Kidney tubule cell (primary cell): ENCODE results near the gene SLC17A7.

ENCODE experiments used
- DNase-seq: peaks from one replicate; pipeline ENCODE4 v3.0.0-alpha.2; 2018; ENCODE audit warnings: low spot score

Gene SLC17A7

DNA sequence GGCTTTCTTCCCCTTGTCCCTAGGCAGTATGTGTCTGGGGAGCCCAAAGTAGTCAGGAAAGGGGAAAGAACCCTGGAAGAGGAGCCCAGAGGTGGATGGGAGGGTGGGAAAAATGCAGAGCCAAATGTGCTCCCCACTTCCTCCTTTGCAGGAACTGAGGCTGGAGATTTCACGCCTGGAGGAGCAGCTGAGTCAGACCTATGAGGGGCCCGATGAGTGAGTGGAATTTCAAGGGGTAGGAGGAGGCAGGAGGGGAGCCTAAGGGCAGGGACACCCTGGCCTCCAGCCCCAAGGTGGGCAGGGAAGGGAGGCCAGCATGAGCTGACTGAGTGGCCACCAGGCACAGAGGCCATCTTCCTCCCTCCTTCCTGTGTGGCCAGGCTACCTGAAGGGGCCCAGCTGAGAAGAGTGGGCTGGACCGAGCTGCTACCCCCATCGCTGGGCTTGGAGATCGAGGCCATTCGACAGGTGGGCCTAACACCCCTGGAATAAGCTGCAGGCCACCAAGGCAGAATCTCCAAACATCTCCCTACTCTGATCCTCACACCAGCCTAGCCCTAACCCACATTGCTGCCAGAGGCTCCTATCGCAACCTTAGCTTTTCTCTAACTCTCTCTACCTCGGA lies 32.4 kb downstream of the SLC17A7 start:
- peak; percentile 85 for DNase-seq

DNA sequence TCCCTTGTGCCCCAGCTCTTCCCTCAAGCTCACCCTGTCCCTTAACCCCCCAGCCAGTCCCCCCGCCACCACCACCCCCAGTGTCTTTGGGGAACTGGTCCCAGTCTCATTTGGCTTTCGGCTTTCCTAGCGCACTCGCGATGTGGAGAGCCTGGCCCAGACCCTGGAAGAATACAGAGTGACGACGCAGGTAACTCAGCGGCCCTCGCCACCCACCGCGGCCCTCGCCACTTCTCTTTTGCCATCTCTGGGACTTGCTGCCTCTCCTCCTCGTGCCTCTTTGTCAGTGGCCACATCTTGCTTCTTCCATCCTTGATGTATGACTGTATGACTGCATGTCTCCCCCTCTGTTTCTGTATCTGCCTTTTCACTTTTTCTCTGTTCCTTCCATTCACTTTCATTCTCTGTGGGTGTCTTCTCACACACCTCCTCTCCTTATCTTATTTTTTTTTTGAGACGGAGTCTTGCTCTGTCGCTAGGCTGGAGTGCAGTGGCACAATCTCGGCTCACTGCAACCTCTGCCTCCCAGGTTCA lies 33.8 kb downstream of the SLC17A7 start:
- no peak for DNase-seq

- no peak for DNase-seq
These were observed 34.2 kb downstream of the SLC17A7 start for GRCh38 chr19:49407079-49407478.

- peak; percentile 43 for DNase-seq
These were observed 37.7 kb downstream of the SLC17A7 start for GRCh38 chr19:49403404-49404187.

DNA sequence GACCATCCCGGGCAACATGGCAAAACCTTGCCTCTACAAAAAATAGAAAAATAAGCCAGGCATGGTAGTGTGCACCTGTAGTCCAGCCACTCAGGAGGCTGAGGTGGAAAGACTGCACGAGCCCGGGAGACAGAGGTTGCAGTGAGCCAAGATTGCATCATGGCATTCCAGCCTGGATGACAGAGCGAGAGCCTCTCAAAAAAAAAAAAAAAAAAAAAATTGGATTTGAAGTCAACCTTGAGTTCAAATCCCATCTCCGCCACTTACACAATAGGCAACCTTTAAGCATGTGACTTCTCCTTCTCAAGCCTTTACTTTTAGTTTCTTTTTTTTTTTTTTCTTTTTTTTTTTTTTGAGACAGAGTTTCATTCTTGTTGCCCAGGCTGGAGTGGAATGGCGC lies 41.3 kb downstream of the SLC17A7 start:
- peak; percentile 20 for DNase-seq

- DNase-seq, result no peak
These were observed 42.4 kb downstream of the SLC17A7 start for GRCh38 chr19:49398931-49399330.

- DNase-seq, result no peak
These were observed 43.2 kb downstream of the SLC17A7 start for GRCh38 chr19:49398001-49398615.

- DNase-seq, result no peak
These were observed 44.4 kb downstream of the SLC17A7 start for GRCh38 chr19:49396738-49397505.

DNA sequence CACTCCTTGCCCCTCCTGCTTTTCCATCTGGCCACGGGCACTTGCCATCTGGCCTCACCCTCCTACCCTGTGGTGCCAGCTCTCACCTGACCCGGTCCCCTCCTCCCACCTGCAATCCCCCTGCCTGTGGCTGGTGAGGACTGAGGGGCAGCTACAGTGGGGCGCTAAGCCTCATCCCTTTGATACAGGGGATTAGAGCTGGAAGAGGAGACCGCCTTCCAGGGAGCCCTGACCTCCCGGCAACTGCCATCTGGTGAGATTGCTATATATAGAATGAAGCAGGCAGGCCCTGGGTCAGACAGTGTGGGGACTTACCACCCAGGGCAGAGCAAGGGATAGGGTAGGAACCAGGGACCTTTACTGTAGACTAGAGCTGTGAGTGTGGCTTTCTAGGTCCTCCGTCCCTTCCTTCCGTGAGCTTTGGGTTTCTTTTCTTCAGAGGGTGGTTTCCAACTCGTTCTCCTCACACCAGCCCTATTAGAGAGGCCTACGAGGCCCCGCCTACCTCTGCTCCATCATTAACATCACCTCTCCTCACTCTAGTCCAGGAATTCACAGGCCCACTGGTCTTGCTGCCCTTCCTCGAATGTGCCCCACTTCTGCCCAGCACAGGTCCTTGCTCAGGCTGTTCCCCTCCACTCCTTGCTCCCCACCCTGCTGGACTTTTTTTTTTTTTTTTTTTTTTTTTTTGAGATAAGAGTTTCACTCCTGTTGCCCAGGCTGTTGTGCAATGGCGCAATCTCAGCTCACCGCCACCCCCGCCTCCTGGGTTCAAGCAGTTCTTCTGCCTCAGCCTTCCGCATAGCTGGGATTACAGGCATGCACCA lies 45.5 kb downstream of the SLC17A7 start:
- no peak for DNase-seq

GRCh38 chr19:49393881-49394280 lies 47.4 kb downstream of the SLC17A7 start:
- no peak for DNase-seq

DNA sequence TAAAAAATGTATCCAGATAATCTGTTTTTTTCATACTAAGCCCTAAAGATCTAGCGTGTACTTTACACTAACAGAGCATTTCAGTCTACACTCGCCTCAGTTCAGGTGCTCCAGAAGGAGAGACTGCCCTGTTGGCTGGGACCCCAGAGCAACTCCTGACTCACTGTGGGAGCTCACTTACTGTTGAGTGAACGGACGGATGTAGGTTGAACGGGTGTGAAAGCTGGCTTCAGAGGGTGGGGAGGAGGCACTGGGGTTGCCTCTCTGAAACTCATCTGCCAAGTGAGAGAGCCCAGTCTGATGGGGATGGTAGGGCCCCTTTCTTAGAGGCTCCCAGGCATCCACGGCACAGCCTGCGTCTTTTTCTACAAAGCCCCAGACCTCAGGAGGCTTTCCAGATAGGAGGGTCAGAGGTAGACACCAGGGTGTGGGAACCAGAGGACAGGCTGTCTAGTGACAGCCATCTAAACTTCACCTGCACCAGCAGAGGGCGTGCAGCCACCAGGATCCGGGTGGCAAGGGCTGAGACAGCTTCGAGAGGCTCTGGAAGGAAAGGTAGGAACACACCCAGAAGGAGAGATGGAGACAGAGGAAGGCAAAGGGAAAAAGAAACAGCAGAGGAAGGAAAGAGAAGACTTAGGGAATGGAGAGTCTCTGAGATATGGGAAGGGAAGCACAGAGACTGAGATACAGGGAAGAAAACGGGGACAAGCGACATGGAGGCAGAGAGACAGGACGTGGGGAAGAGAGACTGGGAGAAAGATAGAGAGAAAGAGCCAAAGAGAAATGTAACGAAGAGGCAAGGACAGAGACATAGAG lies 49.5 kb downstream of the SLC17A7 start:
- DNase-seq, result peak; percentile 79

DNA sequence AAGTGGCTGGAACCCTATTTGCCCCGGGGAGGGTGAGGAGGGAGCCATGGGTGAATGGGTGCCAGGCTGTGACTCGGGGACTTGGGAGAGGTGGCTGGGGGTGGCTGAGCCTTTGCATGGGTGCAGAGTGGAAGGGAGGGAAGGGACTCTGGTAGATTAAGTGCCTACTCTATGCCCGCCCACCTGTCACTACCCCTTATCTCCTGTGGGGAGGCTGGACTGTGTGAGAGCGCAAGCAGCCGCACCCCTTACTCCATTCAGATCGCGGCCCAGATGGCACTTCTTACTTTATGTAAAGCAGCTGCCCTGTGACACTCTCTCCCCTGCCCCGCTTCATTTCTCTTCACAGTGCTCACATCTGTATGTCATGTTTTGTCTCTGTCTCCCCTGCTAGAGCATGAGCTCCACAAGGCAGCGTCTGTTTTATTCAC lies 50.4 kb downstream of the SLC17A7 start:
- no peak for DNase-seq

DNA sequence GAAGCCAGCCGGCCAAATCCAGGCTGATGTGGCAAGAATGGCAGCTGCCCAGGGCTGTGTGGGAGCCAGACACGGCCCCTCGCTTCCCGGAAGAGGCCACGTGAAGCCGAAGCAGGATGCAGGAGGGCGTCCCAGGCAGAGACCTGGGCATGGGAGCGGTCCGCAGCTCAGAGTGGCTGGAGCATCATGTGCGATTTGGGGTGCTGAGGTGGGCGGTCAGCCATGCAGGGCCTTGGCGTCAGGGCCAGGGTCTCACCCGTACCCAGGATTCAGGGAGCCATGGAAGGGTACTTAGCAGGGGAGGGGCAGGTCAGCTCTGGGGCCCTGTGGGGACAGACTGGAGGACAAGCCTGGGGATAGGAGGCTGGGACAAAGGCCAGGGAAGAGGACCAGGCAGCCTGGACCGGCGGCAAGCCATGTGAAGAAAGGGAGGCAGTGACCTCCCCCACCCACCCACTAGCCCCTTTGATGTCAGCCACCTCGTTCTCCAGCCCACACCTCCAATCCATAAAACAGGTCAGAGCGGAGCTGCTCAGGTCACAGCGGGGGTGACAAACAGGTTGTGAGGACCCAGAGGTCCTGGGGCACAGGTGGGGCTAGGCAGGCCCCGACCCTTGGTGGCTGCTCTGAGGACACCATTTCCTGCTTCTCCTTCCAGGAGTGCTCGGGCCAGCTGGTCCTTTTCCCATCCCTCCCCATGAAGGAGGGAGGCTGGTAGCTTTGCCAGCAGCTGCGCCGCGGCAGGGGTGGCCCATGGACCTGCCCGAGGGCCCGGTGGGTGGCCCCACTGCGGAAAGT lies 51.0 kb downstream of the SLC17A7 start:
- no peak for DNase-seq

- no peak for DNase-seq
These were observed 51.9 kb downstream of the SLC17A7 start for GRCh38 chr19:49389406-49389805.

DNA sequence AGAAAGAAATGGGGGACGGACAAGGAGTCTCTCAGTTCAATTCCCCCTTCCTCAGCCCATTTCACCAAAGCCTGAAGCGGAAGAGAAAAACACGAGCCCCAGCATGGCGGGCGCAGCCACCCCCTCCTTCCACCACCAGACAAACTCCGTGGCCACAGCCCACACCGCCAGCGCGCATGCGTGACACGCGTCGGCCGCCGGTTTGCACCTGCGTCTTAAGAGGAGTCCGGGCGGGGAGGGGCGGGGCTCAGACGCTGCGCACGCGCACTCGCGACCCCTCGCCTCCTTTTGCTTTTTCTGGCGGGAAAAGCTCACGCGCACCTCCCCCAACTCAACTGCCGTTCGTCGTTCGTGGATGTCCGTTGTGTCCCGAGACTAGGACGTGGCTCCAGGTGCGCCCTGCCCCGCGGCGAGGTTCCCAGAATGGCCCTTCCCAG lies 53.4 kb downstream of the SLC17A7 start, which contains the start of gene KASH5:
Gene KASH5, plus strand, starts transcription at position 314 of the 437 bp plus-strand sequence. CDS start 2,635 bp downstream, outside the sequence.
- DNase-seq, result peak; percentile 50

DNA sequence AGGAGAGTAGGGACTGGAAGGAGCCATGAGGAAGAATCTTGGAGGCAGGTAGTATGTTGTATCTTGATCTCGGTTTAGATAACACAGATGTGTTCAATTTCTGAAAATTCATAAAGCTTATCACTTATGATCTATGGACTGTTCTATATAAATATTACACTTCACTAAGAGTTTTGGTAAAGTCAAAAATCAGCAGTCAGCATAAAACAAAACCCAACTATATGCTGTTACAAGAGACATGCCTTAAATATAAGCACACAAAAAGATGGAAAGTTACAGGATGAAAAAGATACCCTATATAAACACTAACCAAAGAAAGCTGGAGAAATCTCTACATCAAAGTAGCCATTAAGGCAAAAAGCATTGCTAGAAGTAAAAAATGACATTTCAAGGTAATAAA lies 57.7 kb downstream of the SLC17A7 start:
- no peak for DNase-seq

- DNase-seq, result no peak
These were observed 58.7 kb downstream of the SLC17A7 start for GRCh38 chr19:49382639-49383038.

- no peak for DNase-seq
These were observed 60.9 kb downstream of the SLC17A7 start for GRCh38 chr19:49380391-49380790.
